Mucosa of rectum (tissue), 2 donors: ENCODE data around the gene CMAS.
"Not testable (repeated sequence)": the region's sequence is repeated elsewhere in the genome, so short reads cannot be mapped to it uniquely, and the experiment has no call there.

Experiments used
- H3K27ac ChIP-seq, 2 donors: one replicate each; pipeline ENCODE4 v1.7.0; 2013; ENCODE audit warnings: inconsistent platforms in 2 of 2, low read depth in 2 of 2, low read length in 2 of 2
- H3K27me3 ChIP-seq, 2 donors: one replicate each; pipeline ENCODE4 v1.7.0; 2013; ENCODE audit warnings: low read length in 2 of 2; ENCODE audit not compliant: control insufficient read depth in 2 of 2, insufficient read depth in 2 of 2
- H3K36me3 ChIP-seq, 2 donors: one replicate each; pipeline ENCODE4 v1.7.0; 2013; ENCODE audit warnings: low read length in 2 of 2; ENCODE audit not compliant: control insufficient read depth in 2 of 2, insufficient read depth in 2 of 2
- H3K4me1 ChIP-seq, 2 donors: one replicate each; pipeline ENCODE4 v1.7.0; 2013; ENCODE audit warnings: low read length in 2 of 2, mild to moderate bottlenecking in 1 of 2; ENCODE audit not compliant: control insufficient read depth in 2 of 2, insufficient read depth in 2 of 2
- H3K4me3 ChIP-seq, 2 donors: one replicate each; pipeline ENCODE4 v1.7.0; 2013; ENCODE audit warnings: low read length in 2 of 2
- H3K9ac ChIP-seq, 2 donors: one replicate each; pipeline ENCODE4 v1.7.0; 2013; ENCODE audit warnings: low read length in 2 of 2, low read depth in 1 of 2, mild to moderate bottlenecking in 1 of 2
- H3K9me3 ChIP-seq, 2 donors: one replicate each; pipeline ENCODE4 v1.7.0; 2013; ENCODE audit warnings: low read length in 2 of 2; ENCODE audit not compliant: control insufficient read depth in 2 of 2
- donor health status: healthy.
- donor health status: Normal muscosa, but diverticular disease.

The CMAS gene

DNA sequence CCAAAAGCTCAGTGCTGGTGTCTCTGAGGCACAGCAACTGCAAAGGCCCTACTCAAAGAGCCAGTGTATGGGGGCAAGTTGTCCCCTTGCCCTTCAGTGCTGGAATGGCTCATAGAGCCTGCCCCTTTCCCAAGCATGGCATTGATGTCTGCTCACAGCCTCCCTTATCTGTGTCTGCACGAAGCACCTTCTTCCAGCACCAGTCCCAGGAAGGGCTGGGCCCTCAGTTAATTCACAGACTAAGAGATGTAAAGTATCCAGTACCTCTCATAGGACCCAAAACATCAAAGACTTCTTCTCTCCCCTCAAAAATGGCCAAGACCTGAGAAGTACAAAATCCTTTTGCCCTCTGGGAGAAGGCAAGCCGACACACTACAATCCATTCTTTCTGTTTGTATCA, 1.6 kb upstream of the CMAS start:
- Histone ChIP-seq H3K36me3 (no peaks in the 10 kb centered on the region), H3K27ac (peak overlapping the region; percentile 73 to 77), H3K4me3 (no peak overlapping the region), H3K27me3 (no peaks in the 10 kb centered on the region), H3K9ac (peak overlapping the region in 1 of 2 donors; percentile 3), H3K4me1 (peaks cover 39 to 55% of the 10 kb centered on the region in 2 donors), H3K9me3 (no peaks in the 10 kb centered on the region)

DNA sequence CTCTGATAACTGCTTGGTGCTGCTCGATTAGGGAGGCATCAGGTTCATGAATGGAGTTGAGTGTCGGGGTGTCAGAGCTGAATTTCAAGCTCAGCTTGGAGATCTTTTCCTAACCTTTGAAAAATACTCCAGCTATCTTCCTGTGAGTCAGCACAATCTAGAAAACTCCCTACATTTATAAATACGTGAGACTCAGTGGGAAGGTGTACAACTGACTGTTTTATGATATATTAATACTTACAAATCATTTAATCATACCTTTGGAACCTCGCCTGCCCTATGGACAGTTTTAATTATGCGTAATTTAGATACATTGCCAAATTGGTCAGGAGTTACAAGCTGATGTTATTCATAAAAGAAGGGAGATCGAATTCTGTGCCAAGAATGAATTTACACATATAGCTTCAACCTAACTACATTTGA, 961 bp downstream of the CMAS start:
- Histone ChIP-seq H3K9me3 (no peaks in the 10 kb centered on the region), H3K4me3 (peak overlapping the region; percentile 86 to 90), H3K36me3 (peaks cover 0 to 3% of the 10 kb centered on the region in 2 donors), H3K9ac (peak overlapping the region; percentile 82 to 97), H3K27ac (peak overlapping the region; percentile 96), H3K27me3 (no peaks in the 10 kb centered on the region), H3K4me1 (peaks cover 42 to 65% of the 10 kb centered on the region in 2 donors)

DNA sequence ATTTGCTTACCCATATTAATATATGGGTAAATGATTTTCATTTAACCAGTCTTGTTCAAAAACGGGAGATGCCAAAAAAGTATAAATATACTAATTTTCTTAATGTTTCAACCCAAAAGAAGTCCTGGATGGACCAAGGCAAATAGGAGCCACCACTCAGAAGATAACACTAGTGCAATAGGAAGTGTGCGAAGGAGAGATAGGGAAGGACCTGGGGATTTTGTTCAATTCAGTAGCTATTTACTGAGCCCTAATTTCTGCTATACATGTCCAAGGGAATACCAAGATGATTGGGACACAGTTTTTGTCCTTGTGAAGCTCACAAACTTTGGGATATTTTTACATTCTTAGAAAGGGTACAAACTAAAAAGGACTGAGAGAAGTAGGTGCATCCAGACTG, 1.5 kb downstream of the CMAS start:
- Histone ChIP-seq H3K27ac (no peak overlapping the region), H3K9ac (no peak overlapping the region)

GRCh38 chr12:22048351-22049041, 2.5 kb downstream of the CMAS start:
- no peaks in the 10 kb centered on the region for H3K27me3 ChIP-seq
- no peaks in the 10 kb centered on the region for H3K9me3 ChIP-seq
- peaks cover 33 to 50% of the 10 kb centered on the region in 2 donors for H3K4me1 ChIP-seq
- no peak overlapping the region for H3K9ac ChIP-seq
- H3K4me3 ChIP-seq, result peak overlapping the region in 1 of 2 donors; percentile 49
- H3K36me3 ChIP-seq, result peaks cover 0 to 3% of the 10 kb centered on the region in 2 donors
- H3K27ac ChIP-seq, result peak overlapping the region; percentile 12 to 58

More for the DNA sequence above, 1.5 kb downstream of the CMAS start:
- Histone ChIP-seq H3K4me1 (peaks cover 41 to 60% of the 10 kb centered on the region in 2 donors), H3K4me3 (peak overlapping the region; percentile 86 to 90), H3K36me3 (peaks cover 0 to 3% of the 10 kb centered on the region in 2 donors), H3K9me3 (no peaks in the 10 kb centered on the region), H3K27me3 (no peaks in the 10 kb centered on the region)

DNA sequence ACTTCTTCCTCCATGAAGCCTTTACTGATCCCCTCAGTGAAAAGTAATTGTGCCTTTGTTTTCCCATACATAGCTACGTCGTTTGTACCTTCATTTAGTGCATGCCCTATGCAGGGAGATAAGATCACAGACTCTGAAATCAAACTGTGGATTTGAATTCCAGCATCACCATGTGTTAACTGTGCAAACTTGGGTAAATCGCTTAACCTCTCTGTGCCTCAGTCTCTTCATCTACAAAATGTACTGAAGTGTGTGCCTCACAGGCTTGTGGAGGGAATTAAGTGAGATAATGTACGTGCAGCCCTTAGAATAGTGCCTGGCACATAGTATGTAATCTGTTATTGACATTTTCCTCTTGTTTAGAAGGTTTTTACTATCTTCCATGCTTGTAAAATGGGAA, 4.1 kb downstream of the CMAS start:
- Histone ChIP-seq H3K36me3 (peaks cover 0 to 3% of the 10 kb centered on the region in 2 donors), H3K9me3 (no peaks in the 10 kb centered on the region), H3K4me3 (no peak overlapping the region), H3K9ac (no peak overlapping the region), H3K4me1 (peaks cover 26 to 38% of the 10 kb centered on the region in 2 donors), H3K27ac (no peak overlapping the region), H3K27me3 (no peaks in the 10 kb centered on the region)

DNA sequence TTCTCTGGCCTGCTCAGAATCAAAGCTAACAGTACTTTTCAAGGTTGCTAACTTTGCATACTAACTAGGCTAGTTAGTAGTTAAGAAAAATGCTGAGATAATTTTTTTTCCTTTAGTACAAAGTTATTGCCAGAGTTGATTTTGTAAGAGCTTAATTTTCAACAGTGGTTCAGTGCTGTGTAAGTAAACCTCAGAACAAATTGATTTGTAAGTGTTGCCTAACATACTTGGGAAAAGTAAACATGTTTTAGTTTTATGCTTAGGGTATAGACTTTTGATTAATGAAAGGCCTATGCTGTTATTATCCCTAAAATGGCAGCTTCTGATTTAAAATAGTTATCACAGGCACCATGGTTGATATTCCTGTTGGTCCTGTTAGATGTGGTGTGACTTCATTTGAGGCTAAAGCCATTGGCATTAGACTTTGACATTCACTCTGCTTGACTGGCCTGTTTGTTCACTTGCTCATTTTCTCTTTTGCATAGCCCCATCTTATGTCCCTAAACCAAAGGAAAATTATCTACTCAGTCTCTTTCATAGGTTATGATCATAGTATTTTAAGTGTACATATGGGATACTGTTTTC, 5.2 kb downstream of the CMAS start:
- Histone ChIP-seq H3K4me1 (peaks cover 23 to 33% of the 10 kb centered on the region in 2 donors), H3K27ac (no peak overlapping the region), H3K9ac (no peak overlapping the region), H3K27me3 (no peaks in the 10 kb centered on the region), H3K4me3 (no peak overlapping the region), H3K9me3 (no peaks in the 10 kb centered on the region), H3K36me3 (peaks cover 3 to 8% of the 10 kb centered on the region in 2 donors)

DNA sequence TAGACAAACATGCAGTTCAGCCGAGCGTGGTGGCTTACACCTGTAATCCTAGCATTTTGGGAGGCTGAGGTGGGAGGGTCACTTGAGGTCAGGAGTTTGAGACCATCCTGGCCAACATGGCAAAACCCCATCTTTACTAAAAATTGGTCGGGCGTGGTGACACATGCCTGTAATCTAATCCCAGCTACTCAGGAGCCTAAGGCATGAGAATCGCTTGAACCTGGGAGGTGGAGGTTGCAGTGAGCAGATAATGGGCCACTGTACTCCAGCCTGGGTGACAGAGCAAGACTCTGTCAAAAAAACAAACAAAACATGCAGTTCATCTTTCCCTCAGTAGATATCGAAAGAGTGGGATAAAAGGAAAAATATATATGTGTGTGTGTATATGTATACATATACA, 7.0 kb downstream of the CMAS start:
- not testable (repeated sequence) for H3K9ac ChIP-seq, H3K27ac ChIP-seq, H3K27me3 ChIP-seq, H3K9me3 ChIP-seq, H3K4me3 ChIP-seq
- H3K36me3 ChIP-seq, result peaks cover 10 to 21% of the 10 kb centered on the region in 2 donors
- peaks cover 16 to 23% of the 10 kb centered on the region in 2 donors for H3K4me1 ChIP-seq

DNA sequence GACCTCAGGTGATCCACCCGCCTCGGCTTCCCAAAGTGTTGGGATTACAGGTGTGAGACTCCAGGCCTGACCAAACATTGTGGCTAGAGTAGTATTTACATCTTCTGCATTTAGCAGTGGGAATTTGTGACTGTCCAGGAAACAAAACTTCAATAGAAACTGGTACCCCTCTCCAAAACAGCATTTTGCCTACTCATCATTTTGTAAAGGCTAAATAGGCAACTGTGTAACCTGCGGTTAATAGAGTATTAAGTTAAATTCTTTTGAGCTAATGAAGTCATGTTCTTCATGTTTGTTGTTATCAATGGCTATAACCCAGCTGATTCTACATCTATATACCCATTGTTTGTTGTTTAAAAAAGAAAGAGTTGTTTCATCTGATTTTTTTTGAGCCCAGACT, 8.1 kb downstream of the CMAS start:
- Histone ChIP-seq H3K9ac (no peak overlapping the region), H3K27ac (no peak overlapping the region), H3K36me3 (peaks cover 16 to 26% of the 10 kb centered on the region in 2 donors), H3K4me3 (no peak overlapping the region), H3K9me3 (no peaks in the 10 kb centered on the region), H3K27me3 (no peaks in the 10 kb centered on the region), H3K4me1 (peaks cover 6 to 13% of the 10 kb centered on the region in 2 donors)

GRCh38 chr12:22056607-22057006, 10.6 kb downstream of the CMAS start:
- Histone ChIP-seq H3K4me1 (no peaks in the 10 kb centered on the region), H3K27ac (no peak overlapping the region), H3K27me3 (no peaks in the 10 kb centered on the region), H3K9me3 (no peaks in the 10 kb centered on the region), H3K9ac (no peak overlapping the region), H3K4me3 (no peak overlapping the region), H3K36me3 (peaks cover 28 to 36% of the 10 kb centered on the region in 2 donors)

- H3K27me3 ChIP-seq, result no peaks in the 10 kb centered on the region
- H3K4me1 ChIP-seq, result no peaks in the 10 kb centered on the region
- H3K4me3 ChIP-seq, result no peak overlapping the region
- no peaks in the 10 kb centered on the region for H3K9me3 ChIP-seq
- H3K9ac ChIP-seq, result no peak overlapping the region
- peaks cover 47 to 51% of the 10 kb centered on the region in 2 donors for H3K36me3 ChIP-seq
- no peak overlapping the region for H3K27ac ChIP-seq
These were observed 14.1 kb downstream of the CMAS start for GRCh38 chr12:22059976-22060647.
